ENCODE data around the gene CFAP221. TPM values are rescaled to one million over a fixed set of nuclear protein-coding genes. Genes with fewer than 3 reads are reported as not detected.

Gene CFAP221
- total RNA-seq, 2 experiments from 2014 or later: not detected

DNA sequence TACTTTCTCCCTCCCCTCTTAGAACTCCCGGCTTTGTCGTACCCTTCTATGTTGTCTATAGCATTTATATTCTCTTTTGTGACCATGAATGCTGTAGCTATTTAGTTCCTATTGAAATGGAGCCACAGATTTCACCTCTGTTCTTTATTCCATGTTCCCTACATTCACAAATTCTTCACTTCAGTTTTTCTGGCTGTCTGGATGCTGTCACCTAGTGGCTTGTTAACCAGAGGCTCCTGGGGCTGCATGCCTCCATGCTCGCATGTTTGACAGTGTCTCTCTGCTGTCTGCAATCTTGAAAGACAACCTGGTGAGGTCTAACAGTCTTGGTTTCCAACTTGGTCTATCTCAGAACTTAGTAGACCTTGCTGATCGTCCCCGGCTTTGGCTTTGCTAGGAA, 48.2 kb downstream of the CFAP221 start:
- no peaks in the 10 kb centered on the region for H3K4me1 Mint-ChIP-seq (ENCODE audit: low read depth)
- DNase-seq (no peak), ATAC-seq (ENCODE audit: poor library complexity) (no peak)
- no peaks in the 10 kb centered on the region for H3K9me3 ChIP-seq (ENCODE audit: control insufficient read depth in 1 of 2, insufficient read depth in 1 of 2, low read length in 2 of 2)
- no peak overlapping the region for H3K27ac ChIP-seq (ENCODE audit: low read depth in 1 of 2, low read length in 2 of 2)
- peaks cover 17% of the 10 kb centered on the region for H3K27me3 Mint-ChIP-seq
- H3K4me1 ChIP-seq (ENCODE audit: insufficient read depth, low read length): no peaks in the 10 kb centered on the region
- intact Hi-C loops (cut with DNase I, micrococcal nuclease): no loop called here
- H3K4me3 ChIP-seq (ENCODE audit: low read length): no peak overlapping the region
- H3K27ac Mint-ChIP-seq: no peak overlapping the region
- H3K36me3 ChIP-seq (ENCODE audit: insufficient read depth, low read length): no peaks in the 10 kb centered on the region
- no peaks in the 10 kb centered on the region for H3K36me3 Mint-ChIP-seq (ENCODE audit: low read depth)
- H3K4me3 Mint-ChIP-seq: no peak overlapping the region
- H3K27me3 ChIP-seq (ENCODE audit: control insufficient read depth in 1 of 2, insufficient read depth in 2 of 2, low read length in 2 of 2): peaks cover 0 to 2% of the 10 kb centered on the region in 2 experiments
- no peaks in the 10 kb centered on the region for H3K9me3 Mint-ChIP-seq
- ChIA-PET POLR2A (no interaction called here), CTCF (no interaction called here)
- TF ChIP-seq, protein P1, sequence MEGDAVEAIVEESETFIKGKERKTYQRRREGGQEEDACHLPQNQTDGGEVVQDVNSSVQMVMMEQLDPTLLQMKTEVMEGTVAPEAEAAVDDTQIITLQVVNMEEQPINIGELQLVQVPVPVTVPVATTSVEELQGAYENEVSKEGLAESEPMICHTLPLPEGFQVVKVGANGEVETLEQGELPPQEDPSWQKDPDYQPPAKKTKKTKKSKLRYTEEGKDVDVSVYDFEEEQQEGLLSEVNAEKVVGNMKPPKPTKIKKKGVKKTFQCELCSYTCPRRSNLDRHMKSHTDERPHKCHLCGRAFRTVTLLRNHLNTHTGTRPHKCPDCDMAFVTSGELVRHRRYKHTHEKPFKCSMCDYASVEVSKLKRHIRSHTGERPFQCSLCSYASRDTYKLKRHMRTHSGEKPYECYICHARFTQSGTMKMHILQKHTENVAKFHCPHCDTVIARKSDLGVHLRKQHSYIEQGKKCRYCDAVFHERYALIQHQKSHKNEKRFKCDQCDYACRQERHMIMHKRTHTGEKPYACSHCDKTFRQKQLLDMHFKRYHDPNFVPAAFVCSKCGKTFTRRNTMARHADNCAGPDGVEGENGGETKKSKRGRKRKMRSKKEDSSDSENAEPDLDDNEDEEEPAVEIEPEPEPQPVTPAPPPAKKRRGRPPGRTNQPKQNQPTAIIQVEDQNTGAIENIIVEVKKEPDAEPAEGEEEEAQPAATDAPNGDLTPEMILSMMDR (IDR thresholded peaks at IDR 0.05): no peak

DNA sequence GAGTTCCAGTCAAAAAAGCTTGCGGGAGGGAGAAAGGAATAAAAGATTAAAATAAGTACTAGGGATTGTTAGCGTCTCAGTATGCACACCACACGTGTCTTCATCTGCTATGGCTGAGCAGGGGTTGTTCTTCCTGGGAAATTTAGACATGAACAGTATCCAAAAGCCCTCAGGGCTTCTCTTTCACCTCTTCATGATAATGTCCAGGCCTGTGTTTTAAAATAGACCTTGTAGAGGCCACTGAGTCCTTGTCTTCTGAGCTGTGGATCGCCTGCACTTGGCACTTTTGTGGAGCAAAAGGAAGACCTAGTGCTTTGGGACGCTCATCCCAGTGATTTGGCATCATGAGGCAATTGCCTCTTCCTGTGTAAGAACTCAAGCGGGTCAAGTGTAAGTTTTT, 52.4 kb downstream of the CFAP221 start:
- H3K4me1 ChIP-seq (ENCODE audit: insufficient read depth, low read length): no peaks in the 10 kb centered on the region
- POLR2A ChIA-PET: no interaction called here

DNA sequence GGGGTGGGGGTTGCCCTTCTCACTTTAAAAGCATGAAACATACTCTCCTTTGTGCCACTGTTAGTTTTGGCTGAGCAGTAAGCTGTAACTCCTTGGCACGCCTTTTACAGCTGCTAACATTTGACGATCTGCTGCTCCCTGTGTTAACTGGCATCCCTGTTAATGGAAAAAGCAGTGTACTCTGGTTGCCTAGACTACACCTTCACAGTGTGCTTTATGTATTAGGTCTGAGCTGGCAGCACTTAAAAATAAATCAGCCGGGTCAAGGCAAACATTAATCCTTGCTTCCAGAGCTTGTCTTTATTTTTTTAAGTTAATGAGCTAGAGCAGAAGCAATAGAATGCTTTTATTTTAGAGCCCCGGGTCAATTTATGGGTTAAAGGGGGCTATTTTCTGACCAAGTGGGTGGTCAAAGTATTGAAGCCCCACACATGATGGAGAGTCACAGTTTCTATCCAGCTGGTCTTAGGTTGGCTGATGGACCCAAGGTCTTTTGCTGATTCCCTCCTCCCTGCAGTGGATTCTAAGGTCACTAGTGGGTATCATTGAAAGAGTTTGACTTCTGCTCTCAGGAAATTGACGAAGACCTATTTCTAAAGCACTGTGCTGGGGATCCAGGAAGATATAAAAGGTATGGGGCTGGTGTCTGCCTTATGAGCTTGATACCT, 54.5 kb downstream of the CFAP221 start:
- no peak overlapping the region for H3K27ac ChIP-seq (ENCODE audit: low read depth in 1 of 2, low read length in 2 of 2)
- H3K36me3 ChIP-seq (ENCODE audit: insufficient read depth, low read length): no peaks in the 10 kb centered on the region
- Mint-ChIP-seq H3K36me3 (ENCODE audit: low read depth) (no peaks in the 10 kb centered on the region), H3K4me3 (no peak overlapping the region), H3K9me3 (no peaks in the 10 kb centered on the region), H3K27me3 (no peaks in the 10 kb centered on the region), H3K4me1 (ENCODE audit: low read depth) (no peaks in the 10 kb centered on the region), H3K27ac (no peak overlapping the region)
- intact Hi-C loops (cut with DNase I, micrococcal nuclease): no loop called here
- TF ChIP-seq, protein P1 (IDR thresholded peaks at IDR 0.05): no peak
- H3K9me3 ChIP-seq (ENCODE audit: control insufficient read depth in 1 of 2, insufficient read depth in 1 of 2, low read length in 2 of 2): no peaks in the 10 kb centered on the region
- no peaks in the 10 kb centered on the region for H3K4me1 ChIP-seq (ENCODE audit: insufficient read depth, low read length)
- H3K27me3 ChIP-seq (ENCODE audit: control insufficient read depth in 1 of 2, insufficient read depth in 2 of 2, low read length in 2 of 2): peaks cover 0 to 2% of the 10 kb centered on the region in 2 experiments
- ChIA-PET CTCF (no interaction called here), POLR2A (no interaction called here)
- H3K4me3 ChIP-seq (ENCODE audit: low read length): no peak overlapping the region
- no peak for ATAC-seq (ENCODE audit: poor library complexity)
- no peak for DNase-seq

More for the DNA sequence above, 52.4 kb downstream of the CFAP221 start:
- intact Hi-C loops (cut with DNase I, micrococcal nuclease): no loop called here
- Mint-ChIP-seq H3K4me1 (ENCODE audit: low read depth) (no peaks in the 10 kb centered on the region), H3K4me3 (no peak overlapping the region), H3K27me3 (peaks cover 13% of the 10 kb centered on the region), H3K36me3 (ENCODE audit: low read depth) (no peaks in the 10 kb centered on the region), H3K27ac (no peak overlapping the region), H3K9me3 (no peaks in the 10 kb centered on the region)
- peaks cover 0 to 2% of the 10 kb centered on the region in 2 experiments for H3K27me3 ChIP-seq (ENCODE audit: control insufficient read depth in 1 of 2, insufficient read depth in 2 of 2, low read length in 2 of 2)
- TF ChIP-seq, protein P1 (IDR thresholded peaks at IDR 0.05): no peak
- no peaks in the 10 kb centered on the region for H3K36me3 ChIP-seq (ENCODE audit: insufficient read depth, low read length)
- no peak overlapping the region for H3K4me3 ChIP-seq (ENCODE audit: low read length)
- CTCF ChIA-PET: no interaction called here
- DNase-seq (no peak), ATAC-seq (ENCODE audit: poor library complexity) (no peak)
- H3K27ac ChIP-seq (ENCODE audit: low read depth in 1 of 2, low read length in 2 of 2): no peak overlapping the region
- no peaks in the 10 kb centered on the region for H3K9me3 ChIP-seq (ENCODE audit: control insufficient read depth in 1 of 2, insufficient read depth in 1 of 2, low read length in 2 of 2)

All from CD4-positive, alpha-beta T cell (primary cell).